GM19193 (cell line): ENCODE results near the gene HPX.

Source experiments
- POLR2A ChIP-seq: IDR thresholded peaks from 4 replicates; pipeline ENCODE4 v1.6.1; 2011; ENCODE audit not compliant: insufficient read depth, insufficient read length; ENCODE audit errors: extremely low read depth

The HPX gene

GRCh38 chr11:6388748-6389147 lies 52.0 kb downstream of the HPX start:
- no peak for TF ChIP-seq POLR2A

- TF ChIP-seq POLR2A, result no peak
Observed at GRCh38 chr11:6387811-6388599, 52.8 kb downstream of the HPX start.

DNA sequence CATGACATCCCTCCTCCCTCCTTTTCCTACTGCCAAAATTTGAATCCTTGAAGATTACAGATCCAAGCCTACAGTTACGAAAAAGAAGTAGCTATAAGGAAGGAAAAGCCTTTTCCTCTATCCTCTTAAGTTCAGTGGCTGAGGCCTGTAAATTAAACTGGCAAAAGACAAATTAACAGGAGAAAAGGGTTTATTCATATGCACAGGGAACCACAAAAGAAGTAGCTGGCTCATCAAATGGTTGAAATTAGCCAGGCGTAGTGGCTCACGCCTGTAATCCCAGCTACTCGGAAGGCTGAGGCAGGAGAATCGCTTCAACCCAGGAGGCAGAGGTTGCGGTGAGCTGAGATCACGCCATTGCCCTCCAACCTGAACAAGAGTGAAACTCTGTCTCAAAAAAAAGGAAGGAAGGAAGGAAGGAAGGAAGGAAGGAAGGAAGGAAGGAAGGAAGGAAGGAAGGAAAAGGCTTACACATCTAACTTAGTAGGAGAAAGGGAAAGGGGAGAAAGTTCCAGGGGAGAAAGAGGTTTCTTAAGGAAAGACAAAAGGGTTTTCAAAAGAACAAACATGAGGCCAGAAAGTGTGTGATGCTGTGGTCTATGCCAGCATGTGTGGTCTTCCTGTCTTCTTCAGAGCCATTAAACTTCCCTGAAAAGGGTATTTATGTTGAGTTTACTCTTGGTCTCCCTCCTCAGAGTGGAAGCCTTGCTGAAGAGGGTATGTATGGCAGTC lies 55.6 kb downstream of the HPX start:
- TF ChIP-seq POLR2A, result no peak
